RWPE2 (cell line): Measurements from ENCODE around the gene ELFN1.

Experiments
- ATAC-seq: fragments of 200-7000 bp; cut with Tn5 transposase; 3 replicates; pipeline ENCODE4 v1.9.1; 2021; ENCODE audit warnings: low read depth
- DNase-seq: peaks from one replicate; pipeline ENCODE4 v3.0.0-alpha.2; 2020; ENCODE audit warnings: low spot score
- H3K27ac ChIP-seq: fragments of 450-650 bp; 2 replicates; pipeline ENCODE4 v1.5.1; 2017; ENCODE audit warnings: mild to moderate bottlenecking; ENCODE audit not compliant: poor library complexity, severe bottlenecking
- H3K27me3 ChIP-seq: fragments of 250-450 bp; sonication (Bioruptor Pico); 2 replicates; pipeline ENCODE4 v1.5.1; 2021; ENCODE audit warnings: mild to moderate bottlenecking, moderate library complexity; ENCODE audit not compliant: insufficient read depth, poor library complexity, severe bottlenecking
- H3K36me3 ChIP-seq: fragments of 250-450 bp; sonication (Bioruptor Pico); 2 replicates; pipeline ENCODE4 v1.5.1; 2020; ENCODE audit warnings: low read depth, mild to moderate bottlenecking, moderate library complexity
- H3K4me1 ChIP-seq: fragments of 250-450 bp; sonication (Bioruptor Pico); 2 replicates; pipeline ENCODE4 v1.5.1; 2021; ENCODE audit warnings: mild to moderate bottlenecking, moderate library complexity; ENCODE audit not compliant: insufficient read depth, poor library complexity, severe bottlenecking
- H3K4me3 ChIP-seq: fragments of 250-450 bp; sonication (Bioruptor Pico); 2 replicates; pipeline ENCODE4 v1.5.1; 2021; ENCODE audit warnings: mild to moderate bottlenecking, moderate library complexity; ENCODE audit not compliant: severe bottlenecking
- H3K9me3 ChIP-seq: fragments of 250-450 bp; sonication (Bioruptor Pico); 2 replicates; pipeline ENCODE4 v1.5.1; 2021; ENCODE audit warnings: mild to moderate bottlenecking, moderate library complexity; ENCODE audit not compliant: severe bottlenecking
- TF ChIP-seq, protein P1 (sequence below): fragments of 450-650 bp; IDR thresholded peaks from one replicate; pipeline ENCODE4 v1.5.1; 2017; ENCODE audit warnings: mild to moderate bottlenecking, moderate library complexity; ENCODE audit not compliant: poor library complexity, severe bottlenecking

ELFN1 gene

GRCh38 chr7:1662767-1663166 lies 7.3 kb upstream of the ELFN1 start:
- TF ChIP-seq, protein P1, sequence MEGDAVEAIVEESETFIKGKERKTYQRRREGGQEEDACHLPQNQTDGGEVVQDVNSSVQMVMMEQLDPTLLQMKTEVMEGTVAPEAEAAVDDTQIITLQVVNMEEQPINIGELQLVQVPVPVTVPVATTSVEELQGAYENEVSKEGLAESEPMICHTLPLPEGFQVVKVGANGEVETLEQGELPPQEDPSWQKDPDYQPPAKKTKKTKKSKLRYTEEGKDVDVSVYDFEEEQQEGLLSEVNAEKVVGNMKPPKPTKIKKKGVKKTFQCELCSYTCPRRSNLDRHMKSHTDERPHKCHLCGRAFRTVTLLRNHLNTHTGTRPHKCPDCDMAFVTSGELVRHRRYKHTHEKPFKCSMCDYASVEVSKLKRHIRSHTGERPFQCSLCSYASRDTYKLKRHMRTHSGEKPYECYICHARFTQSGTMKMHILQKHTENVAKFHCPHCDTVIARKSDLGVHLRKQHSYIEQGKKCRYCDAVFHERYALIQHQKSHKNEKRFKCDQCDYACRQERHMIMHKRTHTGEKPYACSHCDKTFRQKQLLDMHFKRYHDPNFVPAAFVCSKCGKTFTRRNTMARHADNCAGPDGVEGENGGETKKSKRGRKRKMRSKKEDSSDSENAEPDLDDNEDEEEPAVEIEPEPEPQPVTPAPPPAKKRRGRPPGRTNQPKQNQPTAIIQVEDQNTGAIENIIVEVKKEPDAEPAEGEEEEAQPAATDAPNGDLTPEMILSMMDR: no peak
- H3K9me3 ChIP-seq: no peaks in the 10 kb centered on the region
- no peak overlapping the region for H3K27ac ChIP-seq
- no peaks in the 10 kb centered on the region for H3K4me1 ChIP-seq
- H3K4me3 ChIP-seq: no peak overlapping the region
- ATAC-seq (no peak), DNase-seq (peak; percentile 19)
- no peaks in the 10 kb centered on the region for H3K36me3 ChIP-seq
- peaks cover 54% of the 10 kb centered on the region for H3K27me3 ChIP-seq

- DNase-seq: peak; percentile 49
- Histone ChIP-seq H3K4me1 (no peaks in the 10 kb centered on the region), H3K9me3 (no peaks in the 10 kb centered on the region), H3K4me3 (no peak overlapping the region), H3K27me3 (peaks cover 59% of the 10 kb centered on the region), H3K36me3 (no peaks in the 10 kb centered on the region), H3K27ac (no peak overlapping the region)
- ATAC-seq: no peak
- TF ChIP-seq, protein P1: no peak
These were observed 6.9 kb upstream of the ELFN1 start for GRCh38 chr7:1663223-1663622.

DNA sequence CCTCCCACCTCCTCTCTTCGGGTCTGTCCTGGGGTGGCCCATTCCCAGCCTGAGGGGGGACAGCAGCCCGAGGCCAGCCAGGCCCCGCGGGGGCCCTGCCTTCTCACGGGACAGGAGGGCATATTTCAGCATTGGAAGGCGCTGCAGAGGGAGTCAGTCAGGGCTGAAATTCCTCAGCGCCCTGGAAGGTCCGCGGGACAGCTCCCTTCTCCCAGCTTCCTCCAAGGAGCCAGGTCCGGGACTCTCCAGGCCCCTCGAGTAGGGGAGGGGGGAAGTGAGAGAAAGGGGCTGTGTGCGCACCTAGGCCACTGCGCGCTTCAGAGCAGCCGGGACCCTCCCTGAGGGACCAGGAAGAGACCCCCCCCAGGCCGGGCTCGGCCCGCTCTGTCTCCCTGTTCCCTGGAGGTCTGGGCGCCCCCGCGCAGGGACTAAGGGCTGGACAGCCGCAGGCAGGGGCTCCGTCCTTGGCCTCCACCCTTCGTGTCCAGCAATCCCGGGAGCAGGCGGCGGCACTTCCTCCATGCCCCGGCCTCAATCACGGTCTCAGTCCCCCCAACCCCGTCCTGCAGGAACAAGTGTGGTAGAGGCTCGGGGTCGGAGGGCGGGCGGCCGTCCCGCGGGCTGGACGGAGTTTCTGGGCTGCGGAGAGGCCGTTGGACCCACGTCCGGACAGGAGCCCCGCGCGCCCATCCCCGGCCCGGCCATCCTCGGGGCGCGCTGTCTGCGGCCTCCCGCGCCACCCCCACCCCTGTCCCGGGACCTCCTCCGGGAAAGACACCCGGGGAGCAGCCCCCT lies 6.0 kb upstream of the ELFN1 start:
- TF ChIP-seq, protein P1: no peak
- no peaks in the 10 kb centered on the region for H3K9me3 ChIP-seq
- H3K36me3 ChIP-seq: no peaks in the 10 kb centered on the region
- H3K4me3 ChIP-seq: no peak overlapping the region
- H3K27me3 ChIP-seq: peaks cover 64% of the 10 kb centered on the region
- ATAC-seq: no peak
- H3K4me1 ChIP-seq: no peaks in the 10 kb centered on the region
- H3K27ac ChIP-seq: no peak overlapping the region
- DNase-seq: peak; percentile 65

DNA sequence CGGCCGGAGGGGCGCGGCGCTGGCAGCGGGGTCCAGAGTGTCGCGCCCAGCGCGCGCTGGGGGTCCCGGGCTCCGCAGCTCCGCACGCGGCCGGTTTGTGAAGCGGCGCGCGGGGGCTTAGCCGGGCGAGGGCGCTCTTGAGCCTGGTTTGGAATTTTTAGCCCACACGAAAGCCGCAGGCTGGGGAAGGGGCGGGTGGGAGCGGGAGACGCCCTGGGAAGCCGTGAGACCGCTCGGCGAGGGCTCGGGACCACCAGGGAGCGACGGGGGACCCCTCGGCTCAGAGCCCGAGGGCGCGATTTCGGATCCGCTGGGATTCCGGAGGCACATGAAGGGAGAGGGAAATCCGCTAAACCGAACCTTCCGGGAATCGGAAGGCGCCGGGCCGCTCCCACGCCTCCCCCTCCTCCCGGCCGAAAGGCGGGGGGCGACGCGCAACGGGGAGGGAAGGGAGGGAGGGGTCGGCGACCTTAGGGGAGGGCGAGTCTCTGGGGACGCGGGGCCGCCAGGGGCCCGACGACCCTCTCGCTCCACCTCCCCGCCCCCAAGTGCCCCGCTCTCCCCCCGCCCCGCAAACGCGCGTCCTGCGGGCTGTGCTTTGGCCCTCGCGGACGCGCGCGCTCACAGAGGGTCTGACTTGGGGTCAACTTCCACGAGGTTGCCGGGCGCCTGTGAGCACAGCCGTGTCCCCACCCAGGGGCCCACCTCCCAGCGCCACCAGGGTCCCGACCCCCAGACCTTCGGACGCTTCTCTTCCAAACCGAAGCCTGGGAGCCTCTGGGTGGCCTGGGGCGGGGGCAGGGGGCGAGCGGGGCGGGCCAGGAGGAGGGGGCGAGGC lies 5.1 kb upstream of the ELFN1 start:
- ATAC-seq (no peak), DNase-seq (peak; percentile 51)
- no peaks in the 10 kb centered on the region for H3K36me3 ChIP-seq
- TF ChIP-seq, protein P1: peak; percentile 66
- no peaks in the 10 kb centered on the region for H3K9me3 ChIP-seq
- peak overlapping the region; percentile 13 for H3K4me3 ChIP-seq
- H3K4me1 ChIP-seq: no peaks in the 10 kb centered on the region
- H3K27ac ChIP-seq: no peak overlapping the region
- H3K27me3 ChIP-seq: peaks cover 70% of the 10 kb centered on the region
